GM12878 (cell line): ENCODE measurements around the gene SBK2. TPM values are rescaled to one million over a fixed set of nuclear protein-coding genes. Genes with fewer than 3 reads are reported as not detected.

Experiments
- ATAC-seq: fragments of 200-7000 bp; cut with Tn5 transposase; 3 replicates; pipeline ENCODE4 v1.9.1; 2020; ENCODE audit warnings: mild to moderate bottlenecking, moderate library complexity
- BruUV-seq: library from RNA; stranded (reverse); fragments of 400-500 nt; replicated peaks from 2 replicates; lab custom pipeline; 2021; lab: Mats Ljungman, UMichigan
- CTCF ChIA-PET: fragments of 300-600 bp; sonication (Branson Sonifier 250); formaldehyde crosslinking; extraction: SDS; loops from one replicate; lab custom pipeline; 2021; ENCODE audit warnings: inconsistent platforms; lab: Yijun Ruan, JAX
- POLR2A ChIA-PET: fragments of 350-600 bp; formaldehyde crosslinking; extraction: SDS; loops from one replicate; lab custom pipeline; 2021; ENCODE audit warnings: inconsistent platforms; lab: Charles Lee
- RAD21 ChIA-PET: fragments of 300-600 bp; sonication (Branson Sonifier 250); formaldehyde crosslinking; loops from one replicate; lab custom pipeline; 2023; ENCODE audit warnings: antibody characterized with exemption; ENCODE audit not compliant: unreplicated experiment; lab: Charles Lee
- SMC1A ChIA-PET: fragments of 300-600 bp; sonication (Branson Sonifier 250); formaldehyde crosslinking; loops from one replicate; lab custom pipeline; 2023; ENCODE audit not compliant: unreplicated experiment, uncharacterized antibody; lab: Charles Lee
- DNase-seq: peaks from one replicate; pipeline ENCODE4 v3.0.0-alpha.2; 2011; ENCODE audit warnings: low read depth, low spot score
- FAIRE-seq: peaks from 3 replicates; lab custom pipeline; 2011; peaks lifted over from hg19 to GRCh38; lab: Jason Lieb, UNC
- H2AFZ ChIP-seq: 2 replicates; pipeline ENCODE4 v1.6.0; 2011; ENCODE audit warnings: low read depth, low read length, control low read depth; ENCODE audit not compliant: control insufficient read depth
- H3K27ac ChIP-seq: 2 replicates; pipeline ENCODE4 v1.5.1; 2011; ENCODE audit warnings: control low read depth; ENCODE audit not compliant: control insufficient read depth, insufficient read depth
- H3K27me3 ChIP-seq, 2 experiments: replicated peaks in 1 of 2; 2 replicates each; pipeline versions ENCODE4 v1.6.0 to v1.6.1; 2011; ENCODE audit warnings: low read length in 1 of 2; ENCODE audit not compliant: control insufficient read depth in 2 of 2, insufficient read depth in 2 of 2
- H3K36me3 ChIP-seq, 2 experiments: 2 replicates each; pipeline ENCODE4 v1.5.1; 2011; ENCODE audit warnings: low read length in 1 of 2; ENCODE audit not compliant: control insufficient read depth in 2 of 2, insufficient read depth in 2 of 2
- H3K4me1 ChIP-seq: 2 replicates; pipeline ENCODE4 v1.6.1; 2011; ENCODE audit warnings: mild to moderate bottlenecking, low read length, moderate library complexity, mixed read lengths; ENCODE audit not compliant: control insufficient read depth, insufficient read depth
- H3K4me2 ChIP-seq: 2 replicates; pipeline ENCODE4 v1.6.0; 2011; ENCODE audit warnings: control low read depth; ENCODE audit not compliant: control insufficient read depth, insufficient read depth
- H3K4me3 ChIP-seq: fragments of 200-600 bp; sonication (generic); 2 replicates; pipeline ENCODE4 v1.5.1; 2016
- H3K79me2 ChIP-seq: 2 replicates; pipeline ENCODE4 v1.6.0; 2011; ENCODE audit warnings: low read length; ENCODE audit not compliant: control insufficient read depth, insufficient read depth
- H3K9ac ChIP-seq: 2 replicates; pipeline ENCODE4 v1.8.0; 2011; ENCODE audit warnings: low read length, control low read depth, mixed read lengths; ENCODE audit not compliant: control insufficient read depth, insufficient read depth
- H3K9me3 ChIP-seq: replicated peaks from 3 replicates; pipeline ENCODE4 v1.5.1; 2011; ENCODE audit warnings: mild to moderate bottlenecking, low read length; ENCODE audit not compliant: control insufficient read depth, insufficient read depth
- H4K20me1 ChIP-seq: 2 replicates; pipeline ENCODE4 v1.6.0; 2011; ENCODE audit not compliant: control insufficient read depth, insufficient read depth
- DPF2 ChIP-seq: fragments of 450-650 bp; IDR thresholded peaks from 2 replicates; pipeline ENCODE4 v1.6.1; 2017; ENCODE audit warnings: mild to moderate bottlenecking
- EGR1 ChIP-seq, 2 experiments: IDR thresholded peaks; 1 replicate in 1 of 2; 2 replicates in 1 of 2; pipeline ENCODE4 v1.6.1; 2011 to 2012; ENCODE audit warnings: low read depth in 2 of 2, low read length in 2 of 2, borderline replicate concordance in 1 of 2, mild to moderate bottlenecking in 1 of 2, moderate library complexity in 1 of 2
- FOXK2 ChIP-seq: fragments of 450-650 bp; IDR thresholded peaks from 2 replicates; pipeline ENCODE4 v1.6.1; 2017; ENCODE audit warnings: mild to moderate bottlenecking, moderate library complexity
- HDGF ChIP-seq: fragments of 450-650 bp; IDR thresholded peaks from 2 replicates; pipeline ENCODE4 v1.6.1; 2016; ENCODE audit warnings: antibody characterized with exemption
- LARP7 ChIP-seq: fragments of 450-650 bp; IDR thresholded peaks from 2 replicates; pipeline ENCODE4 v1.6.1; 2017; ENCODE audit warnings: mild to moderate bottlenecking
- MYC ChIP-seq: IDR thresholded peaks from 2 replicates; pipeline ENCODE4 v1.6.1; 2011; ENCODE audit warnings: mild to moderate bottlenecking, low read length, moderate library complexity, inconsistent platforms; ENCODE audit not compliant: insufficient read depth, insufficient replicate concordance, insufficient read length, severe bottlenecking
- SMARCA5 ChIP-seq: fragments of 450-650 bp; IDR thresholded peaks from 2 replicates; pipeline ENCODE4 v1.6.1; 2017; ENCODE audit warnings: mild to moderate bottlenecking
- YBX1 ChIP-seq: fragments of 450-650 bp; IDR thresholded peaks from 2 replicates; pipeline ENCODE4 v1.6.1; 2016; ENCODE audit warnings: antibody characterized with exemption
- WGBS: methylation state at CpG from one replicate; pipeline ENCODE4 v1.1.6; 2016; ENCODE audit warnings: low lambda C conversion rate; ENCODE audit not compliant: insufficient replicate concordance, insufficient coverage; ENCODE audit errors: missing lambda C conversion rate; 5-methylcytosine and 5-hydroxymethylcytosine counted together
- in situ Hi-C: fragments of 300-500 bp; cut with MboI; formaldehyde crosslinking; loops from 9 replicates; pipeline ENCODE4 v1.14.3; 2018; ENCODE audit warnings: mixed read lengths
- intact Hi-C: fragments of 100-400 bp; cut with micrococcal nuclease; formaldehyde crosslinking; loops from one replicate; pipeline ENCODE4 v1.14.2; 2022; ENCODE audit not compliant: unreplicated experiment
- polyA plus RNA-seq, 11 experiments: library from polyadenylated mRNA; depleted of rRNA in 4 of 11; unstranded in 6 of 11; stranded (reverse) in 5 of 11; fragments of >200 nt; fragmentation: Nextera tagmentation in 4 of 11; fragmentation: Illumina TruSeq in 1 of 11; extraction: Ambion mirVana in 4 of 11; extraction: Trizol in 1 of 11; gene quantifications; 1 replicate in 1 of 11; 2 replicates in 10 of 11; pipeline versions ENCODE4 v1.2.1 to v1.2.3, GENCODE V29; 2011 to 2016; ENCODE audit warnings: inconsistent platforms in 2 of 11, missing spikeins in 2 of 11, low read depth in 1 of 11
- total RNA-seq, 4 experiments: library from RNA; depleted of rRNA in 3 of 4; stranded (reverse); fragments of >200 nt in 3 of 4; fragmentation: Illumina TruSeq in 1 of 4; extraction: Trizol in 1 of 4; gene quantifications; 2 replicates each; pipeline versions ENCODE4 v1.2.1 to v1.2.3, GENCODE V29; 2013 to 2021
- TF ChIP-seq, protein P1 (sequence below): fragments of 150-350 bp; IDR thresholded peaks from 2 replicates; pipeline ENCODE4 v1.6.1; 2014; ENCODE audit warnings: mild to moderate bottlenecking, low read depth, low read length
- TF ChIP-seq, protein P2 (sequence below): IDR thresholded peaks from 2 replicates; pipeline ENCODE4 v1.6.1; 2012; ENCODE audit warnings: low read length, inconsistent platforms
- TF ChIP-seq, protein P3 (sequence below): fragments of 450-650 bp; formaldehyde crosslinking; IDR thresholded peaks from 2 replicates; pipeline ENCODE4 v1.4.0; 2022; ENCODE audit warnings: mild to moderate bottlenecking, moderate library complexity

Gene SBK2
- total and polyA plus RNA-seq, 10 of the 15 experiments (the other 5 are each of a cell fraction or from before 2014, with no cell fraction given) = not detected

DNA sequence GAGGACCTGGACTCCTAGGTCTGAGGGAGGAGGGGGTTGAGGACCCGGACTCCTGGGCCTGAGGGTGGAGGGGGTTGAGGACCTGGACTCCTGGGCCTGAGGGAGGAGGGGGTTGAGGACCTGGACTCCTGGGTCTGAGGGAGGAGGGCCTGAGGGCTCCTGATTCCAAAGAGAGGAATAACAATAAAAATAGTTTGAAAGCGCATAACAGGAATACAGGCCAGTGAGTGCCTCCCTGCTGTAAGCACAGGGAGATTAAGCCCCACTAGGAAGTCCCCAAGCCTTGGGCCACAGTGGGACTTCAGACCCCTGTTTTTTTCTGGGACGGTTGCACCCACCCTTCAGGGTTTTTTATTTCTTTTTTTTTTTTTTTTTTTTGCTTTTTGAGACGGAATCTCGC lies 1.2 kb upstream of the SBK2 start:
- no peak overlapping the region for H3K4me2 ChIP-seq
- SMC1A ChIA-PET = no interaction called here

More for the DNA sequence above, 1.2 kb upstream of the SBK2 start:
- TF ChIP-seq HDGF = no peak
- TF ChIP-seq, protein P1, sequence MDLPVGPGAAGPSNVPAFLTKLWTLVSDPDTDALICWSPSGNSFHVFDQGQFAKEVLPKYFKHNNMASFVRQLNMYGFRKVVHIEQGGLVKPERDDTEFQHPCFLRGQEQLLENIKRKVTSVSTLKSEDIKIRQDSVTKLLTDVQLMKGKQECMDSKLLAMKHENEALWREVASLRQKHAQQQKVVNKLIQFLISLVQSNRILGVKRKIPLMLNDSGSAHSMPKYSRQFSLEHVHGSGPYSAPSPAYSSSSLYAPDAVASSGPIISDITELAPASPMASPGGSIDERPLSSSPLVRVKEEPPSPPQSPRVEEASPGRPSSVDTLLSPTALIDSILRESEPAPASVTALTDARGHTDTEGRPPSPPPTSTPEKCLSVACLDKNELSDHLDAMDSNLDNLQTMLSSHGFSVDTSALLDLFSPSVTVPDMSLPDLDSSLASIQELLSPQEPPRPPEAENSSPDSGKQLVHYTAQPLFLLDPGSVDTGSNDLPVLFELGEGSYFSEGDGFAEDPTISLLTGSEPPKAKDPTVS = no peak
- no peak for TF ChIP-seq DPF2
- no peak for TF ChIP-seq SMARCA5
- no peak for TF ChIP-seq MYC
- no peak for TF ChIP-seq YBX1
- TF ChIP-seq, protein P2, sequence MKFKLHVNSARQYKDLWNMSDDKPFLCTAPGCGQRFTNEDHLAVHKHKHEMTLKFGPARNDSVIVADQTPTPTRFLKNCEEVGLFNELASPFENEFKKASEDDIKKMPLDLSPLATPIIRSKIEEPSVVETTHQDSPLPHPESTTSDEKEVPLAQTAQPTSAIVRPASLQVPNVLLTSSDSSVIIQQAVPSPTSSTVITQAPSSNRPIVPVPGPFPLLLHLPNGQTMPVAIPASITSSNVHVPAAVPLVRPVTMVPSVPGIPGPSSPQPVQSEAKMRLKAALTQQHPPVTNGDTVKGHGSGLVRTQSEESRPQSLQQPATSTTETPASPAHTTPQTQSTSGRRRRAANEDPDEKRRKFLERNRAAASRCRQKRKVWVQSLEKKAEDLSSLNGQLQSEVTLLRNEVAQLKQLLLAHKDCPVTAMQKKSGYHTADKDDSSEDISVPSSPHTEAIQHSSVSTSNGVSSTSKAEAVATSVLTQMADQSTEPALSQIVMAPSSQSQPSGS = no peak
- TF ChIP-seq LARP7 = no peak
- TF ChIP-seq, protein P3, sequence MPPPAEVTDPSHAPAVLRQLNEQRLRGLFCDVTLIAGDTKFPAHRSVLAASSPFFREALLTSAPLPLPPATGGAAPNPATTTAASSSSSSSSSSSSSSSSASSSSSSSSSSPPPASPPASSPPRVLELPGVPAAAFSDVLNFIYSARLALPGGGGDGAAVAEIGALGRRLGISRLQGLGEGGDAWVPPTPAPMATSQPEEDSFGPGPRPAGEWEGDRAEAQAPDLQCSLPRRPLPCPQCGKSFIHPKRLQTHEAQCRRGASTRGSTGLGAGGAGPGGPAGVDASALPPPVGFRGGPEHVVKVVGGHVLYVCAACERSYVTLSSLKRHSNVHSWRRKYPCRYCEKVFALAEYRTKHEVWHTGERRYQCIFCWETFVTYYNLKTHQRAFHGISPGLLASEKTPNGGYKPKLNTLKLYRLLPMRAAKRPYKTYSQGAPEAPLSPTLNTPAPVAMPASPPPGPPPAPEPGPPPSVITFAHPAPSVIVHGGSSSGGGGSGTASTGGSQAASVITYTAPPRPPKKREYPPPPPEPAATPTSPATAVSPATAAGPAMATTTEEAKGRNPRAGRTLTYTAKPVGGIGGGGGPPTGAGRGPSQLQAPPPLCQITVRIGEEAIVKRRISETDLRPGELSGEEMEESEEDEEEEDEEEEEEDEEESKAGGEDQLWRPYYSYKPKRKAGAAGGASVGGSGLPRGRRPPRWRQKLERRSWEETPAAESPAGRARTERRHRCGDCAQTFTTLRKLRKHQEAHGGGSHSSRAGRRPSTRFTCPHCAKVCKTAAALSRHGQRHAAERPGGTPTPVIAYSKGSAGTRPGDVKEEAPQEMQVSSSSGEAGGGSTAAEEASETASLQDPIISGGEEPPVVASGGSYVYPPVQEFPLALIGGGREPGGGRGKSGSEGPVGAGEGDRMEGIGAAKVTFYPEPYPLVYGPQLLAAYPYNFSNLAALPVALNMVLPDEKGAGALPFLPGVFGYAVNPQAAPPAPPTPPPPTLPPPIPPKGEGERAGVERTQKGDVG = no peak
- no peak for TF ChIP-seq EGR1 (IDR thresholded peaks at IDR 0.05; ENCODE audit: borderline replicate concordance in 1 of 2, low read depth in 2 of 2, low read length in 2 of 2)
- no peak for TF ChIP-seq FOXK2
- TF ChIP-seq, all 136 proteins: peak for 0
- no peaks in the 10 kb centered on the region for H3K4me1 ChIP-seq
- ATAC-seq = no peak
- H3K27ac ChIP-seq = no peak overlapping the region
- H4K20me1 ChIP-seq = no peaks in the 10 kb centered on the region
- intact Hi-C loops (no loop called here), in situ Hi-C loops (no loop called here)
- no peak overlapping the region for H3K4me3 ChIP-seq
- ChIA-PET CTCF (no interaction called here), RAD21 (no interaction called here), POLR2A (interaction anchor here (0.5 kb wide), 1 partner anchor 486 kb away, joined by 3 read pairs; no protein-coding TSS in a partner anchor)
- 66% methylated on average over 2 of the region's 5 CpGs for WGBS
- FAIRE-seq = no peak
- no peaks in the 10 kb centered on the region for H3K79me2 ChIP-seq
- no TSS peak for BruUV-seq
- H3K27me3 ChIP-seq = no peaks in the 10 kb centered on the region
- no peaks in the 10 kb centered on the region for H3K36me3 ChIP-seq
- no peak overlapping the region for H3K9ac ChIP-seq
- no peak overlapping the region for H2AFZ ChIP-seq
- no peaks in the 10 kb centered on the region for H3K9me3 ChIP-seq
- no peak for DNase-seq
